ENCODE measurements around the gene FOXJ3.
A peak's percentile ranks its signal among the peaks of the same experiment; 100 is the strongest.

Gene FOXJ3

DNA sequence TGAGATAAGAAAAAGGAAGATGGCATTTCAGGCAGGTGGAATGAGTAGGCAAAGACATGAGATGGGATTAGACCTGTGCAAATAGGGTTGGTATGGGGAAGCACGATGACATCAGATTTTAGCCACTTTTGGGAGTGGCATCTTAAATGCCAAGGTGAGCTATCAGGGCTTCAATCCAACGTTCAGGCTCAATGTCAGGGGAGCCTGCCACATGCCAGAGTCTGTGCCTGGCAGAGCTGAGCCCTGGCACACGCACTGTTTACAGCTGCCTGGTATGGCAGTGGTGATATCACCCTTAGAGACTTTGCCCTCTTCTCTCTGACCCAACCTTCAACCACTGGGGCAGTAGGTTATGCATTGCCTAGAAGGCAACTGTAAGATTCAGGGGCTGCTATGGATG lies 182.9 kb downstream of the FOXJ3 start:
- TF ChIP-seq, protein P1, sequence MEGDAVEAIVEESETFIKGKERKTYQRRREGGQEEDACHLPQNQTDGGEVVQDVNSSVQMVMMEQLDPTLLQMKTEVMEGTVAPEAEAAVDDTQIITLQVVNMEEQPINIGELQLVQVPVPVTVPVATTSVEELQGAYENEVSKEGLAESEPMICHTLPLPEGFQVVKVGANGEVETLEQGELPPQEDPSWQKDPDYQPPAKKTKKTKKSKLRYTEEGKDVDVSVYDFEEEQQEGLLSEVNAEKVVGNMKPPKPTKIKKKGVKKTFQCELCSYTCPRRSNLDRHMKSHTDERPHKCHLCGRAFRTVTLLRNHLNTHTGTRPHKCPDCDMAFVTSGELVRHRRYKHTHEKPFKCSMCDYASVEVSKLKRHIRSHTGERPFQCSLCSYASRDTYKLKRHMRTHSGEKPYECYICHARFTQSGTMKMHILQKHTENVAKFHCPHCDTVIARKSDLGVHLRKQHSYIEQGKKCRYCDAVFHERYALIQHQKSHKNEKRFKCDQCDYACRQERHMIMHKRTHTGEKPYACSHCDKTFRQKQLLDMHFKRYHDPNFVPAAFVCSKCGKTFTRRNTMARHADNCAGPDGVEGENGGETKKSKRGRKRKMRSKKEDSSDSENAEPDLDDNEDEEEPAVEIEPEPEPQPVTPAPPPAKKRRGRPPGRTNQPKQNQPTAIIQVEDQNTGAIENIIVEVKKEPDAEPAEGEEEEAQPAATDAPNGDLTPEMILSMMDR (IDR thresholded peaks at IDR 0.05), result no peak

DNA sequence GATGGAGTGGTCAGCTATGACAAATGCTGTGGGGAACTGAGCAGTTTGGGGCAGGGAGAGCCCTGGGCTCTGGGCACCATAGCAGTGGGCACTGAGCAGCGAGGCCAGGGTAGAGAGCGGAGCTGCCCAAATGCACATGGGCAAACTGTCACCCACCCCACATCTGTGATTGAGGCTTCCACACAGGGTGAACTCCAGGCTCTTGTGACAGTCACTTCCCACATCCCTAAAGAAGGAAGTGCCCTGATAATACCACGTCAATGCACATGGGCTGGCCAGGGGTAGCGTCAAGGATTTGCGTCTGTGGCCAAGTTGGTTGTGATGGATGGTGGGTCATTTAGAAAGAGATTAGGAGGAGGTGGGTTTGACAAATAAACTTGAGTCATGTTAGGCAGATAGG lies 184.4 kb downstream of the FOXJ3 start:
- TF ChIP-seq, protein P1 (IDR thresholded peaks at IDR 0.05), result no peak

DNA sequence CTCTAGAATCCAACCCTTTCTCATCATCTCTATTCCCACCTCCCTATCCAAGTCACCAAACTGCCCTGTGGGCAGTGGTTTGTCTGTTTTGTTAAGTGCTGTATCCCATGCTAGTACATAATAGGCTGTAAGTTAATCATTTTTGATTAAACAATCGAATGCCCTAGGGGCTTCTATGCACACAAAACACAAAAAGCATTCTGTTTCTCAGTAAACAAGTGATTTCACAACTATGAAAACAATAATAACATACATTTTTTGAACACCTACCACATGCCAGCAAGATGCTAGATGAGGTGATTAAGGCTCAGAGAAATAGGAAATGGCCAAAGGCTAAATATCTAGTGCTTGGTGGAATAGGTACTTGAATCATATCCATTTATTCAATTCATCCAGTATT lies 186.9 kb downstream of the FOXJ3 start:
- TF ChIP-seq, protein P1 (IDR thresholded peaks at IDR 0.05), result no peak

DNA sequence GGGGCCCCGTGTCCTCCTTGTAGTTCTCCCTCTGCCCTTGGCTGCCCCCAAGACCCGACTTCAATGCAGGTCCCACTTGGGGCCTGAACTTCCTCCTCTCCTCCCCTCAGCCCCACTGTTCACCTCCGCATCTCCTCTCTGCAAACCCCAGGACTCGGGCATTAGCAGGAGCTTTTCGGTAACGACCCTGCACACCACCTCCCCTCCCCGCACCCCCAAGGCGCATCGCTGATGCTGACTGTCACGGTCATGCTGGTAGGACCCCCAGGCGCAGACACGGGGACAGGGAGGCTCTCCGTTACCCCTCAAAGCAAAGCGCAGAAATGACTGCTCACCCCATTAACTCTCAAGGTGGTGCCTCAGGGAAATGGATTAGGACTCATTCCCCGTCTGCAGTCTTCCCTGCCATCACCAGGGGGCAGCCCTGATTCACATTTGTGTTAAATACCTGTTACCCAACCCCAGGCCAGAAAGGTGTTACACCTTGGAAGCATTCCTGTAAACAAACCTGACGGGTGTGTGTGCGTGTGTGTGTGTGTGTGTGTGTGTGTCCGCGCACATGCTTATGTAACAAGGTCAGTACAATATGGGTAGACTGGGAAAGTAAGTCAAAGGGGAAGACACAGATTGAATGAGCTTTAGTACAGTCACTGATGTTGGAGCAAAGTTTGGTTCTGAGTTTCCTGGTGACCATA lies 188.3 kb downstream of the FOXJ3 start:
- TF ChIP-seq, protein P1 (IDR thresholded peaks at IDR 0.05), result peak; percentile 95

DNA sequence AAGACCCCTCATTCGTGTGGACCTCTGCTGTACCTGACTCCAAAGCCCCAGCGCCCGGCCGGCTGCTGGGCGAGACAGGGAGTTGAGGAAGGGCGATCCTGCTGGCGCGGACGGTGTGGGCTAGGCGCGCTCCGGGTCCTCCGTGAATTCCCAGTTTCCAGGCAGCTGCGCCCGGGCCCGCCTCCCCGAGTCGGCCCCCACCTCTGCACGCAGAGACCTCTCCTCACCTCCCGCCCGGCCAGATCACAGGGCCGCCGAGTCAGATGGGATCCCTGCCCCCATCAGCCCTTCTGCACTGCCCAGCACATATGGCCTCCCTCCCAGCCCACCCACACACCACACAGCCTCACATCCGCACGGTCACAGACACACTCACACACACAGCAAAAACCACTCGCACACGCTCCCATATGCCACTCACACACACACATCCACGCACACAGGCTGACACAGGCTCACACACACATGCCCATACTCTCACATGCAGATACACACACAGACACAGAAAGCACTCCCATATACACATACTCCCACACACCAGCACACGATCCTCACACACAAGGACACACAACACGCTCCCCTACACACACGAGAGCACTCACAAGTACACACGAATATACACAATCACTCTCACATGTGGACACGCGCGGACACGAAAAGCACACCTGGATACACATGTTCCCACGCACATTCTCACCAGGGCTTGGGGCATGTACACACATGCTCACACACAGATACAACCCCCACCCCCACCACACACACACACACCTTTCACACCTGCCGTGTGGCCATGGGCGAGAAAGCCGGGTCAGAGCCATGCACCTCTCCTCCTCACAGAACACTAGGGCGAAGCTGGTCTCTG lies 189.0 kb downstream of the FOXJ3 start:
- TF ChIP-seq, protein P1 (IDR thresholded peaks at IDR 0.05), result no peak

DNA sequence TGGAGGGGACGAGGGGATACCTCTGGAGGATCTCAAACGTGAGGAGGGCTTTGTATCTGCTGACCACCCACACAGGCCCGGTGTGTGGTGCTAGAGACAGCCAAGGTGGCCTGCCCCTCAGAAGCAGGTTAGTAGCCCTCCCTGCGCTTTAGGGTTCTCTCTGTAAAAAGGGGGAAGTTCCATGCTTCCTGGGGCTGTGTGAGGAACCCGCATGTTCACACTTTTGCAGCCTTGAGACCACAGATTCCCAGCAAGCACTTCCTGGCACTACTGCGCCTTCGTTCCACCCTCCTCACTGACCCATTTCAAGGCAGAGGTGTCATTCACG lies 189.7 kb downstream of the FOXJ3 start:
- TF ChIP-seq, protein P1 (IDR thresholded peaks at IDR 0.05), result no peak

DNA sequence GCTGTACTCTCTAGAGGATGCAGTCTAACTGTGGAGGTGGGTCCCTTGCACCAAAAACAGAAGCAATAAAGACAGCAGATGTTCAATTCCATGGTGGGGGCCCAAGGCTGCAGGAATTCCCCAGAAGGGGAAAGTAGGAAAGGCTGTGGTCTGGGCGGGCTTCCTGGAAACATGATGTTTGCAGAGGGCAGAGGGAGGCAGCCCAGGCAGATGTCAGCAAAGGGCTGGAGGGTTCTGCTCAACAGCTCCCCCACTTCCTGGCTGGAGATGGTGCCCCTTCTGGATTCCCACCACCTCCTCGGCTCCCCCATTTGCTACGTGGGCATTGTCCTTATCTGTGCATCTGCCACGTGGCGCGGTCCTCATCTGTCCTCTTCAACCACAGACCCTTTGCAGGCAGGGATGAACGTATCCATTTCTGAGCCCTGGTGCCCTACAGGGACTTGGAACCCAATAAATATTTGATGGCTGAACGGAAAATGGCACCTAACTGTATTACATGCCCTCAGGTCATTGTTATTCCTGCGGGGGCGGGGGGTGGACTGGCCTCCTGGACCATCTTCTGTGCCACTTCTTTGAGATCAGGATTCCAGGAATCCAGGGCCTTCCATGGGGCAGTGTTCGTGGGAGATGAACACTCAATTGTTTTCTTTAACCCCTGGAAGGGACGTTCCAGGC lies 190.2 kb downstream of the FOXJ3 start:
- TF ChIP-seq, protein P1 (IDR thresholded peaks at IDR 0.05), result no peak

Data from LNCAP (cell line).